ENCODE results near the gene PRDX5. TPM values are rescaled to one million over a fixed set of nuclear protein-coding genes. Genes with fewer than 3 reads are reported as not detected.

PRDX5 gene
- total and polyA plus RNA-seq, 4 donors, result 66.8 to 201 (median 135) TPM

GRCh38 chr11:64284962-64285884 lies 32.7 kb upstream of the PRDX5 start, which contains the start of gene GPR137:
Gene GPR137, plus strand, starts transcription at chr11:64285848. Its CDS starts 677 bp downstream, at chr11:64286525.
- peak within 1 kb of the TSS; percentile 69 to 87 (median 87) for H3K4me3 ChIP-seq (ENCODE audit: low read depth in 1 of 3, low read length in 3 of 3)
- peak within 1 kb of the TSS; percentile 81 to 83 for H3K9ac ChIP-seq (ENCODE audit: low read depth in 1 of 2, low read length in 2 of 2)
- DNase-seq (ENCODE audit: low spot score), result peak; percentile 96
- H3K27me3 ChIP-seq (ENCODE audit: control insufficient read depth in 4 of 4, insufficient read depth in 4 of 4, low read length in 3 of 4), result no peaks in the 10 kb centered on the region
- WGBS, result under 1% methylated on average over 102 of the region's 102 CpGs
- H3K9me3 ChIP-seq (ENCODE audit: control insufficient read depth in 4 of 4, low read length in 3 of 4), result no peaks in the 10 kb centered on the region
- H3K4me1 ChIP-seq (ENCODE audit: control insufficient read depth in 4 of 4, insufficient read depth in 4 of 4, low read length in 3 of 4), result peaks cover 2 to 32% (median 23%) of the 10 kb centered on the region in 4 donors
- TF ChIP-seq SP1 (IDR thresholded peaks at IDR 0.05) (no peak), NR2F2 (IDR thresholded peaks at IDR 0.05) (no peak), CTCF (IDR thresholded peaks at IDR 0.05; ENCODE audit: low read depth, low read length, missing input control) (no peak), YY1 (IDR thresholded peaks at IDR 0.05) (peak; percentile 97), GABPA (IDR thresholded peaks at IDR 0.05 in 1 of 2, conservative IDR thresholded peaks at IDR 0.05 in 1 of 2) (peak in 1 of 2 donors; percentile 41), ZBTB33 (IDR thresholded peaks at IDR 0.05) (no peak), MAX (IDR thresholded peaks at IDR 0.05) (no peak), FOXA1 (IDR thresholded peaks at IDR 0.05) (no peak), TAF1 (conservative IDR thresholded peaks at IDR 0.05) (no peak), EGR1 (IDR thresholded peaks at IDR 0.05; ENCODE audit: low read depth in 2 of 2) (peak; percentile 98 to 100), ATF3 (IDR thresholded peaks at IDR 0.05) (no peak)
- H3K36me3 ChIP-seq (ENCODE audit: control insufficient read depth in 4 of 4, insufficient read depth in 3 of 4, low read depth in 1 of 4, low read length in 3 of 4), result peaks cover 0 to 4% (median 0%) of the 10 kb centered on the region in 4 donors
- H3K27ac ChIP-seq (ENCODE audit: low read depth in 1 of 2, low read length in 2 of 2), result peak within 1 kb of the TSS; percentile 94 to 99

GRCh38 chr11:64285885-64286800 lies 31.8 kb upstream of the PRDX5 start:
- Histone ChIP-seq H3K4me1 (ENCODE audit: control insufficient read depth in 4 of 4, insufficient read depth in 4 of 4, low read length in 3 of 4) (peaks cover 2 to 35% (median 23%) of the 10 kb centered on the region in 4 donors), H3K27me3 (ENCODE audit: control insufficient read depth in 4 of 4, insufficient read depth in 4 of 4, low read length in 3 of 4) (peaks cover 0 to 4% (median 0%) of the 10 kb centered on the region in 4 donors), H3K27ac (ENCODE audit: low read depth in 1 of 2, low read length in 2 of 2) (peak overlapping the region in 1 of 2 donors; percentile 99), H3K4me3 (ENCODE audit: low read depth in 1 of 3, low read length in 3 of 3) (peak overlapping the region; percentile 45 to 87 (median 69)), H3K9me3 (ENCODE audit: control insufficient read depth in 4 of 4, low read length in 3 of 4) (no peaks in the 10 kb centered on the region), H3K36me3 (ENCODE audit: control insufficient read depth in 4 of 4, insufficient read depth in 3 of 4, low read depth in 1 of 4, low read length in 3 of 4) (peaks cover 0 to 4% (median 0%) of the 10 kb centered on the region in 4 donors), H3K9ac (ENCODE audit: low read depth in 1 of 2, low read length in 2 of 2) (peak overlapping the region in 1 of 2 donors; percentile 61)
- TF ChIP-seq RXRA (IDR thresholded peaks at IDR 0.05) (peak; percentile 12 to 28), MAX (IDR thresholded peaks at IDR 0.05) (no peak)
- 24% methylated on average over 40 of the region's 40 CpGs for WGBS
- no peak for DNase-seq (ENCODE audit: low spot score)
